ENCODE data around the gene KRTAP2-2. TPM values are rescaled to one million over a fixed set of nuclear protein-coding genes. Genes with fewer than 3 reads are reported as not detected.

KRTAP2-2 gene
- total and polyA plus RNA-seq, 2 of the 4 experiments (the other 2 are of a cell fraction): 0.17 TPM; not detected in 1

DNA sequence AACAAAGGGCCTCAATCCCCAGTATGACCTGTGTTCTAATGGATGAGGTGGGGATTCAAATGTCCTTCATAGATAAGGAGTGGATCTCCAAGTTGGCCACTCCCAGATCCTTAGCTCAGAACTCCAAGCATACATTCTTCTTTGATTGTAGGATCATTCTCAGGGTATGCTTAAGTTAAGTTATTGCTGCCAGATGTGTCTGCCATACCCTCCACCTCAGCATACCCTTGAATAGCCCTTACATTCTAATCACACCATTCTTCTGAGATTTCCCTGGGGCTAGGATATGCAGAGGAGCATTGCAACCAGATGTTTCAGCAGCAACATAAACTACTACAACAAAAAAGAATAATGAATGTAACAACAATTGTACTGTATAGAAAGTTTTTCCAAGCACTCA is 12.3 kb upstream of the KRTAP2-2 start:
- Histone ChIP-seq H3K14ac (replicated peaks; ENCODE audit: low read depth, low read length) (peak overlapping the region; percentile 89), H3K27ac (ENCODE audit: insufficient read depth, low read length) (no peak overlapping the region), H3K27me3 (ENCODE audit: control insufficient read depth, insufficient read depth, low read length) (no peaks in the 10 kb centered on the region), H4K20me1 (ENCODE audit: insufficient read depth, low read length) (no peaks in the 10 kb centered on the region), H3K18ac (ENCODE audit: low read depth, low read length) (peak overlapping the region; percentile 90; the same call in 1 of the 2 replicates), H2BK15ac (ENCODE audit: low read depth, low read length) (peak overlapping the region; percentile 74; the same call in 2 of the 3 replicates), H2AFZ (replicated peaks; ENCODE audit: low read length, poor library complexity) (no peak overlapping the region), H3K56ac (ENCODE audit: extremely low read depth, insufficient read depth, low read length) (no peak overlapping the region), H4K5ac (ENCODE audit: low read depth, low read length) (peak overlapping the region; percentile 82; the same call in 1 of the 2 replicates), H3K23ac (ENCODE audit: low read depth, low read length) (peak overlapping the region; percentile 48; the same call in 1 of the 2 replicates), H3K9ac (ENCODE audit: low read depth, low read length) (no peak overlapping the region), H2AK5ac (ENCODE audit: low read depth, low read length) (peak overlapping the region; percentile 79), H3K4ac (ENCODE audit: low read depth, low read length) (peak overlapping the region; percentile 95), H3K9me1 (ENCODE audit: insufficient read depth, low read length) (peaks cover 7% of the 10 kb centered on the region), H2AK9ac (replicated peaks; ENCODE audit: low read depth, low read length, poor library complexity) (no peak overlapping the region), H3K4me3 (ENCODE audit: insufficient read depth, low read depth, low read length) (no peak overlapping the region), H3K36me3 (ENCODE audit: control insufficient read depth, insufficient read depth, low read length) (no peaks in the 10 kb centered on the region), H3K4me1 (ENCODE audit: control insufficient read depth, insufficient read depth, low read length) (peaks cover 5% of the 10 kb centered on the region; the same call in 1 of the 2 replicates), H2BK20ac (ENCODE audit: low read depth, low read length) (peak overlapping the region; percentile 79), H4K91ac (ENCODE audit: insufficient read depth, low read depth, low read length) (peak overlapping the region; percentile 90), H4K8ac (ENCODE audit: low read depth in 2 of 2, low read length in 2 of 2) (peak overlapping the region; percentile 7 to 91; a peak in 3 of 4 replicates), H3K79me1 (ENCODE audit: low read depth in 1 of 2, low read length in 2 of 2) (no peaks in the 10 kb centered on the region), H3K4me2 (ENCODE audit: low read depth, low read length) (no peak overlapping the region), H2BK120ac (ENCODE audit: low read depth, low read length) (peak overlapping the region; percentile 96), H2BK5ac (ENCODE audit: low read depth, low read length, poor library complexity, severe bottlenecking) (peak overlapping the region; percentile 94), H3K9me3 (ENCODE audit: control insufficient read depth, insufficient read depth, low read length) (no peaks in the 10 kb centered on the region)
- DNase-seq: peak; percentile 73
- TF ChIP-seq RCOR1 (IDR thresholded peaks at IDR 0.05; ENCODE audit: insufficient replicate concordance, low read length) (no peak), NFE2L2 (IDR thresholded peaks at IDR 0.05; ENCODE audit: low read depth, low read length) (no peak), SMC3 (IDR thresholded peaks at IDR 0.05; ENCODE audit: low read depth, low read length) (no peak), MAZ (IDR thresholded peaks at IDR 0.05; ENCODE audit: borderline replicate concordance, low read depth, low read length) (no peak), RFX5 (IDR thresholded peaks at IDR 0.05; ENCODE audit: low read depth, low read length) (no peak), MXI1 (IDR thresholded peaks at IDR 0.05; ENCODE audit: borderline replicate concordance, low read depth, low read length) (no peak), FOS (IDR thresholded peaks at IDR 0.05; ENCODE audit: low read depth, low read length) (no peak), POLR2A (IDR thresholded peaks at IDR 0.05; ENCODE audit: low read depth, low read length) (no peak), CEBPB (IDR thresholded peaks at IDR 0.05; ENCODE audit: low read depth, low read length) (no peak), ELK1 (IDR thresholded peaks at IDR 0.05; ENCODE audit: borderline replicate concordance, low read depth, low read length) (no peak), RAD21 (IDR thresholded peaks at IDR 0.05; ENCODE audit: low read length) (no peak), MAFK (IDR thresholded peaks at IDR 0.05; ENCODE audit: low read depth, low read length) (no peak), BHLHE40 (IDR thresholded peaks at IDR 0.05; ENCODE audit: low read depth, low read length) (no peak), CHD1 (IDR thresholded peaks at IDR 0.05; ENCODE audit: low read depth, low read length) (no peak)
- TF ChIP-seq, protein P1, sequence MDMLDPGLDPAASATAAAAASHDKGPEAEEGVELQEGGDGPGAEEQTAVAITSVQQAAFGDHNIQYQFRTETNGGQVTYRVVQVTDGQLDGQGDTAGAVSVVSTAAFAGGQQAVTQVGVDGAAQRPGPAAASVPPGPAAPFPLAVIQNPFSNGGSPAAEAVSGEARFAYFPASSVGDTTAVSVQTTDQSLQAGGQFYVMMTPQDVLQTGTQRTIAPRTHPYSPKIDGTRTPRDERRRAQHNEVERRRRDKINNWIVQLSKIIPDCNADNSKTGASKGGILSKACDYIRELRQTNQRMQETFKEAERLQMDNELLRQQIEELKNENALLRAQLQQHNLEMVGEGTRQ (IDR thresholded peaks at IDR 0.05; ENCODE audit: low read depth, low read length): no peak
- TF ChIP-seq, protein P2, sequence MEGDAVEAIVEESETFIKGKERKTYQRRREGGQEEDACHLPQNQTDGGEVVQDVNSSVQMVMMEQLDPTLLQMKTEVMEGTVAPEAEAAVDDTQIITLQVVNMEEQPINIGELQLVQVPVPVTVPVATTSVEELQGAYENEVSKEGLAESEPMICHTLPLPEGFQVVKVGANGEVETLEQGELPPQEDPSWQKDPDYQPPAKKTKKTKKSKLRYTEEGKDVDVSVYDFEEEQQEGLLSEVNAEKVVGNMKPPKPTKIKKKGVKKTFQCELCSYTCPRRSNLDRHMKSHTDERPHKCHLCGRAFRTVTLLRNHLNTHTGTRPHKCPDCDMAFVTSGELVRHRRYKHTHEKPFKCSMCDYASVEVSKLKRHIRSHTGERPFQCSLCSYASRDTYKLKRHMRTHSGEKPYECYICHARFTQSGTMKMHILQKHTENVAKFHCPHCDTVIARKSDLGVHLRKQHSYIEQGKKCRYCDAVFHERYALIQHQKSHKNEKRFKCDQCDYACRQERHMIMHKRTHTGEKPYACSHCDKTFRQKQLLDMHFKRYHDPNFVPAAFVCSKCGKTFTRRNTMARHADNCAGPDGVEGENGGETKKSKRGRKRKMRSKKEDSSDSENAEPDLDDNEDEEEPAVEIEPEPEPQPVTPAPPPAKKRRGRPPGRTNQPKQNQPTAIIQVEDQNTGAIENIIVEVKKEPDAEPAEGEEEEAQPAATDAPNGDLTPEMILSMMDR (conservative IDR thresholded peaks at IDR 0.05; ENCODE audit: low read depth, low read length): no peak
- dilution Hi-C loops (cut with HindIII; ENCODE audit: low sequenced_read_pairs, unreplicated experiment): no loop called here
- CTCF ChIA-PET: no interaction called here
- no TSS peak for BruUV-seq (replicated peaks)
- ATAC-seq (ENCODE audit: low read depth): peak; percentile 21
- POLR2A ChIA-PET (ENCODE audit: unreplicated experiment): no interaction called here
- in situ Hi-C loops (cut with MboI; ENCODE audit: low sequenced_read_pairs): no loop called here
- intact Hi-C loops (cut with micrococcal nuclease): no loop called here

Measured in IMR-90 (cell line).